Stimulated activated CD4-positive, alpha-beta T cell treated with anti-CD3 and anti-CD28 coated beads, Interleukin-15, amount 100 ng/mL, for 48 hours (primary cell): ENCODE results near the gene LIN28B.
"Not testable (repeated sequence)": the region's sequence is repeated elsewhere in the genome, so short reads cannot be mapped to it uniquely, and the experiment has no call there.

Experiments used
- DNase-seq, 2 donors: peaks; one replicate each; pipeline ENCODE4 v3.0.0-alpha.2; 2020; ENCODE audit warnings: low read depth in 2 of 2

Gene LIN28B

GRCh38 chr6:105013459-105013858 is 56.6 kb downstream of the LIN28B start:
- not testable (repeated sequence) for DNase-seq

DNA sequence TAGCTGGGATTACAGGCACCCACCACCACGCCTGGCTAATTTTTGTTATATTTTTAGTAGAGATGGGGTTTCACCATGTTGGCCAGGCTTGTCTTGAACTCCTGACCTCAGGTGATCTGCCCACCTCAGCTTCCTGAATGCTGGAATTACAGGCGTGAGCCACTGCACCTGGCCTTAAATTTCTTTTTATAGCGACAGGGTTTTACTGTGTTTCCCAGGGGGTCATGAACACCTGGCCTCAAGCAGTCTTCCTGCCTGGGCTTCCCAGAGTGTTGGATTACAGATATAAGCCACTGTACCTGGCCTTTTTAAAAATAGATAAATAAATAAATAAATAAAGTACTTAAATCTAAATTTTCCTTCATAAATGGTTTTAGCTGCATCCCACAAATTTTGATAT is 57.5 kb downstream of the LIN28B start:
- DNase-seq: no peak

DNA sequence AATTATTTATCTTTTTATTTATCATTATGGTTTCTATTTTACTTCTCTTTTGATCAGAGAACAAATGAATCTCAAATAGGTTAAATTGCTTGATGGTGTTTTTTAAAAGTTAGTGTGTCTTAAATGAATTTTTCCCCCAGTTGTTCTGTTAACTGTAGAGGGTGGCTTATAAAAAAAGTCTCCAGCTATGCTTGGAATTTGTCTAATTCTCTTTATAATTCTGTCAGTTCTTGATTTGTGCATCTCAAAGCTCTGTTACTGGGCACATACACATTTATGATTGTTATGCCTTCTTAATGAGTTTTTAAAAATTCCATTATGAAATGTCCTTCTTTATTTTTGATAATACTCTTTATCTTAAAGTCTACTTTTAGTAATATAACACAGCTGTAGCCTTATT is 58.0 kb downstream of the LIN28B start:
- DNase-seq: no peak

GRCh38 chr6:105015482-105015881 is 58.6 kb downstream of the LIN28B start:
- no peak for DNase-seq

- DNase-seq: no peak
Measured at GRCh38 chr6:105019285-105019684, 62.4 kb downstream of the LIN28B start.

- DNase-seq: no peak
Measured at GRCh38 chr6:105021399-105021798, 64.5 kb downstream of the LIN28B start.

- DNase-seq: no peak
Measured at GRCh38 chr6:105022416-105022815, 65.5 kb downstream of the LIN28B start.

DNA sequence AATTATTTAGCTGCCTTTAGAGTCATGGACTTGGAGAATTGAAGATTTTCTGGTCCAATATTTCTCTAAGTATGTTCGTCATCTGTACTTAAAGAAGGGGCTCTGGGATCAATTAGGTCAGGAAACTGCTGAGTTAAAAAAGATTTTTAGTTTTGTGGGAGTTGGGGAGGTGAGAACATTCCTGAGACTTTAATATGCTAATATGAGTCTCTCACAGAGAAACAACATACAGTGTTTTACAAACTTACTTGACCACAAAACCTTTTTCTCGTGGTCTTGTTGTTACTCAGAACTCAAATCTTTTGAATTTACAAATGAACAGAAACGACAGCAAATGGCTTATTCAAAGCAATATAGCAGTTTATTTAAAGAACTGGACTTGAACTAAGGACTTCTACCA is 67.9 kb downstream of the LIN28B start:
- DNase-seq: no peak

GRCh38 chr6:105028898-105029297 is 72.0 kb downstream of the LIN28B start:
- no peak for DNase-seq

- no peak for DNase-seq
Measured at GRCh38 chr6:105029581-105029980, 72.7 kb downstream of the LIN28B start.

- DNase-seq: no peak
Measured at GRCh38 chr6:105034470-105034869, 77.6 kb downstream of the LIN28B start.

DNA sequence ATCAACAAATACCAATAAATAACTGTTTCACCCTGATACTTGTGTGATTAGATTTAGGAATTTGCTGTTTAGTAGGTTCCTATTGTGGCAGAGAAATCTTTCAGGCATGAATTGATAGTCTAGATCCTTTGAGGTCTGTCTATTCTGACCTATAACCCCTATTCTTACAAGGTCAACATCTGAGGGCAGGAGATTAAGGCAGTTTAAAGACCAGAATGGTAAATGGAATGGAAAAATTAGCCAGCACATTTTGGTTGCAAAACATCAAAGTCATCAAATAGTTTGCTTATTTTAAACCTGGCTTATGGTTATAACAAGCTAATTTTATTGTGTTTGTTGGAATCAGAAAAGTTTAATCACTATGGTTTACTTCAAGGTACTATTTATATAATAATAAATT is 78.4 kb downstream of the LIN28B start:
- DNase-seq: no peak

- no peak for DNase-seq
Measured at GRCh38 chr6:105036351-105036750, 79.4 kb downstream of the LIN28B start.

- DNase-seq: no peak
Measured at GRCh38 chr6:105038259-105038658, 81.4 kb downstream of the LIN28B start.

DNA sequence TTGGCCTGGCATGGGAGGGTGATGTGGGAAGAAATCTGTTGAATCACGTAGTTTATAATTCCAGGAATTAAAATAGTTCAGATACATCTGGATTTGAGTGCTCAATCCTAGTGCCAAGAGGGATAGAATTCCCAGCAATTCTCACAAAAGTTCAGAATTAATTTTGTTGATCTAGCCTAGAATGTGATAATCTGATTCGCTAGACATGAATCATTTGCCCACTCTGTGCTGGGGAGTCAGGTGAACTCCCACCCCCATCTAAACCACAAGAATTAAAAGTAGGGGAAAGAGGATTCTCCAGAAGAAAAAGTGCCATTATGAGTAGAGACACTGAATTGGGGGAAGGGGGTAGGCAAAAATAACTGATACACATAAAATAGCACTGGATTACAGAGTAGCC is 85.0 kb downstream of the LIN28B start:
- no peak for DNase-seq

DNA sequence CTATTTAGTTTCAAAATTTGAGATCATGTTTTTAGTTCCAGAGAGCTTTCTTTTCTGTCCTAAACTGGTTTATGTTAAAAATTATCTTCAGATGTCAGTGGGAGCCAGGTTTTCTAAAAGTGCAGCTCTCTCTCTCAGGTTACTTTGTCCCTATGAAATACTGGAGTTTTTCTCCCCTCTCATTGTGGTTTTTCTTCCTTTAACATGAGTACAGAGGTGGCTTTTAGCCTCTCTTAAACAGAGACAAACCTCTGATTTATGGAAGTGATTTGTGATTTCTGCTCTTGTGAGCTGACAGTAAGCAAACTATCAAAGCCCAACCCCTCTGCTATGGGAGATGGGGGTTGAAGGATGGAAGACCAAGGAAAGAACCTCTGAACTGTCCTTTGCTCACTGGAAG is 85.7 kb downstream of the LIN28B start:
- no peak for DNase-seq

GRCh38 chr6:105043979-105044378 is 87.1 kb downstream of the LIN28B start:
- no peak for DNase-seq

DNA sequence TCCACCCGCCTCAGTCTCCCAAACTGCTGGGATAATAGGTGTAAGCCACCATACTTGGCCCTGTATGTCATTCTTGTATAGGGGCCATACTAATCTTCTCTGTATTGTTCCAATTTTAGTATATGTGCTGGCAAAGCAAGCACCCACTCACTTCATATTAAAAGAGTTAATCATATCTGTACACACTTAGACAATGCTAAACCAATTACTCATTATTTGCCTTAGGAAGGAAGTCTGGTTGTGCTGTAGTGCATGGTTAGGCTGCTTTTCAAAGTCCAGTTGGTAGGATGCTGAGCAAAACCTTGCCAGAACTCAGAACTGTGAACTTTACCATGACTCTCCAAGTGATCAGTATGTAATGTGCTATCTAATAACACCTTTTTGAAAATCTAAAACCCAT is 88.6 kb downstream of the LIN28B start:
- no peak for DNase-seq

GRCh38 chr6:105051941-105052471 is 95.1 kb downstream of the LIN28B start:
- no peak for DNase-seq

GRCh38 chr6:105056646-105057045 is 99.7 kb downstream of the LIN28B start:
- DNase-seq: no peak

DNA sequence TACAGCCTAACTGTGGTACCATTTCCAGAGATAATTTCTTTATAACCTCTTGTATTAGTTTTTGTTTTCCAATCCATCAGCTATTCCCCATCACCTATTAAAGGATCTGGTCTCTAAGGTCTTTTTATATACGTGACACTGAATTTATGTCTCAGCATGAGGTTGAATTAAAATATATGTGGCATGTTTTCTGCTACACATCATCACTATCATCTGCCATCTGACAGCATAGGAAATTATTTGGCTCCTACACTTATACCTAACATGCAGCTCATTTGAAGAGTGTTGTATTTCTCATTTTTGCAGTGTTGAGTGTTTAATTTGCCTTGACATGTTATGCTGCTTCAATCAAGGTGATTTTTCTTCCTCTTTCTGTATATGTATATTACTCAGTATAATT is 100.3 kb downstream of the LIN28B start:
- no peak for DNase-seq

DNA sequence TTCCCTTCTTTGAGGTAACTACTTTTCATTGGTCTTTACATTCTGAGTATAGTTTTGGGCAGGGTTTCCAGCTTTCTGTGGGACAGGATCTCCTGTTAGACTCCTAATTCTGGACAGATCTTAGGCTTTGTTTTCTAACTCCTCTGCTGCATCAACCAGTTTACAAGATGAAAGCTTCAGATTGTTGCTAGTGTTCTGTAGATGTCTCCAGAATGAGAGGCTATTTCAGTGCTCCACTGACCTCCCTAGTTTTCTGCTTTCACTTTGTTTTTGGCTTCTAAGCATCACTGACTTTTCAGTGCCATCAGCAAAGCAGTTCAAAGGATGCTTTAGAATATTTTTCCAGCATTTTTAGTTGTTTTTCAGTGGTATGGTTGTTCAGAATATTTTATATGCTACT is 101.4 kb downstream of the LIN28B start:
- no peak for DNase-seq

DNA sequence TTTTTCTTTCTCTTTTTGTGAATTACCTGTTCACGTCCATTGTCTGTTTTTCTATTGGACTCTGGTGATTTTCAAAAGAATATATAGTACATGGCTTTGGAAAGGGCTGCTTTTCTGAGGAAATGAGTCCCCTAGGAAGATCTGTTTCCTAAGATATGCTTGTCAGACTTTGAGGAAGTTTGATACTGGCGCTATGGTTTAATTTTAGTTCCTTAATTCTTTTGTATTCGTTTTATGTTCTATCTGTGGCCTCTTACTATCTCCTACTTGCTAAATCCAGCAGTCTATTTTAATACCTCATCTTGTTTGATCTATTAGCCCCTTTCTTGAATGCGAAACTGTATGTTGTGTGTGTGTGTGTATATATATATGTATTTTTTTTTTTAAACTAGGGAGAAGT is 101.9 kb downstream of the LIN28B start:
- DNase-seq: no peak

DNA sequence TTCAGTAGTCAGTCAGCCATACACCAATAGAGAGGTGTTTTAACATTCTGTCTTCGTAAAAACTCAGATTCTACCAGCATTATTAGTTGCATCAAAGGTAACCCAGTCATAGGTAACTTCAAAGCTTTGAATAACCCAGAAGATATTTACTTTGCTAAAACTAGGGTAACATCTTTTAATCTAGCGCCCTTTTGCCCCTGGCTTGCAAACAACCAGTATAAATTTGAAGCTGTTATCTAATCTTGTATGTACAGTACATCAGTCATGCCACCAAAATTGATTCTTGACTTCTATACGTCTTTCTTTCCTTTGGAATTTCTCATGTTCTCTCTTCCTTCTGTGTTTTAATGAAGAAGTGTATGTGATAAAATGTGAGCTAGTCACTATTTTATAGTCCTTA is 109.3 kb downstream of the LIN28B start:
- no peak for DNase-seq

DNA sequence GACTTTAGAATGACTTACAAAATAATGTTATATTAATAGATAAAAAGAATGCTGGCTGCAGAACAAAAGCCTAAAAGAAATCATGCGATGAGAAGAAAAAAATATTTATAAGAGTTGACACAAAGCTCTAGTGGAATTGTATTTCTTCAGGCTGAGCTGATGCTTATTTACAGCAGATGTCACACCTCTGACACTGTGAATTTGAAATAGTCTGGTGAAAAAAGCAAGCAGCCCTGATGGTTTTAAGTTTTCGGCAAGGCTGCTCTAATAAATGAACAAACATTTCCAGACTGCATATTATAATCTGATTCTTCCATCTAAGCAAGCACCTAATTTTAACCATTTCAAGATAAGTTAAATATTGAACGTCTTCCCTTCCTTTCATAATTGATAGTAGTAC is 109.9 kb downstream of the LIN28B start:
- DNase-seq: no peak
